Peyer's patch (tissue), 4 donors: Measurements from ENCODE around the gene SLC49A3.

Source experiments
- CTCF ChIP-seq, 6 experiments: fragments of 450-650 bp in 4 of 6; fragments of 200-600 bp in 2 of 6; sonication (generic) in 1 of 6; IDR thresholded peaks; one replicate each; pipeline ENCODE4 v1.5.1; 2017 to 2019; ENCODE audit warnings: antibody characterized with exemption in 6 of 6, mild to moderate bottlenecking in 3 of 6, moderate library complexity in 1 of 6
- POLR2A ChIP-seq, 2 donors: fragments of 450-650 bp; IDR thresholded peaks; one replicate each; pipeline ENCODE4 v1.5.1; 2017; ENCODE audit warnings: antibody characterized with exemption in 2 of 2, mild to moderate bottlenecking in 2 of 2, moderate library complexity in 2 of 2

DNA sequence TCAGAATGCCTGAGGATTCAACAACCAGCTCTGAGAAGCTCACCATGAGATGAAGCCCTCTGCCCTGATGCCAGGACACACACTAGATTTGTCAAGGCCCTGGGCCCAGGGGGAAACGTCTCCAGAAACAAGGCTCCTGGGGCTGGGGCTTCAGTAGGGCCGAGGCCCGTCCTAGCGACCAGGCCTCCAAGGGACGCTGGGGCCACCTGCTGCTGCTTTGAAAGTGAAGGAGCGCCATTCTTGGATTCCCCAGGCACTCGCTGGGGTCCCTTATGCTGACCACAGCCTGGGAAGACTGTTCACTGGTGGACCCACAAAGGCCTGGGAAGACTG, 39.7 kb downstream of the SLC49A3 start:
- TF ChIP-seq CTCF (IDR thresholded peaks at IDR 0.05) (no peak), POLR2A (IDR thresholded peaks at IDR 0.05) (no peak)
